T-helper 1 cell treated with Interleukin-12 subunit alpha and Interleukin-12 subunit beta and Interleukin-4 antibody, amounts not matched to agents 30 μg/mL and 1 μg/mL, for 36 hours (primary cell): ENCODE results near the gene CTBP2.

Experiments
- H3K27ac Mint-ChIP-seq: one replicate; pipeline ENCODE4 v1.8.0; 2021; ENCODE audit warnings: mild to moderate bottlenecking, mixed read lengths
- H3K27me3 Mint-ChIP-seq: one replicate; pipeline ENCODE4 v1.8.0; 2021; ENCODE audit warnings: low read depth, mixed read lengths
- H3K36me3 Mint-ChIP-seq: one replicate; pipeline ENCODE4 v1.8.0; 2021; ENCODE audit warnings: low read depth, mixed read lengths
- H3K4me1 Mint-ChIP-seq: one replicate; pipeline ENCODE4 v1.8.0; 2021; ENCODE audit warnings: low read depth, mixed read lengths
- H3K4me3 Mint-ChIP-seq: one replicate; pipeline ENCODE4 v1.8.0; 2021; ENCODE audit warnings: mild to moderate bottlenecking, moderate library complexity, mixed read lengths
- H3K9me3 Mint-ChIP-seq: one replicate; pipeline ENCODE4 v1.8.0; 2021; ENCODE audit warnings: mixed read lengths

The CTBP2 gene

GRCh38 chr10:125050383-125050782, 110.0 kb downstream of the CTBP2 start:
- H3K27ac Mint-ChIP-seq, result no peak overlapping the region
- H3K4me1 Mint-ChIP-seq, result no peaks in the 10 kb centered on the region
- H3K36me3 Mint-ChIP-seq, result no peaks in the 10 kb centered on the region
- H3K9me3 Mint-ChIP-seq, result no peaks in the 10 kb centered on the region
- no peak overlapping the region for H3K4me3 Mint-ChIP-seq
- H3K27me3 Mint-ChIP-seq, result peaks cover 3% of the 10 kb centered on the region

DNA sequence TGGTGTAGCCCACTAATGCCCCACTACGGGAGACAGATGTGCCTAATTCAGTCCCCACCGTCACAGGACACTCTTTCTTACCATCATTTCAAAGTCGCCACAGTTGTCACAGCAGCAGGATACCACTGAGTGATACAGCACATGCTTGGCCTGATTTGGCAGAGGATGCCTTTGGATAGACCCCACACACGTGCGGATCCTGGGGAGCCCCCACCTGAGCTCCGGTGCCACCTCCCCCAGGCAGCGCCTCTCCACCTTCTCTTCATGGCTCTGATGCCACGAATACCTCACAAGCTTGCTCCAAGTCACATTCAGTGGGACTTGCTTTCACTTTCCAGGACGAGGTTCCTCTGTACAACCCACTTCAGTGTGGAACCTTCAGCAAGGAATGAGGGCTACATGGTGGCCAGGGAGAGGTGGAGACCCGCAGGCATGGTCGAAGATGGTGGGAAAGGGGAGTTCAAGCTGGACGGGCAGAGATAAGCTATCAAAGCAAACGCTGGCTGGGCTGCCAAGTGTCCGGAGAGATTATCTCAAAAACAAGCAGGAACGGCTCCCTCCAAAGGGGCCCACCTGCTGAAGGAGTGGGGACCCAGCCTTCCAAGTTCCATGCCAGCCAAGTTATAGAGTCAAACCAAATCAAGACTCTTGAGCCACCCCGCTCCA, 111.0 kb downstream of the CTBP2 start:
- Mint-ChIP-seq H3K27me3 (peaks cover 3% of the 10 kb centered on the region), H3K4me1 (no peaks in the 10 kb centered on the region), H3K4me3 (no peak overlapping the region), H3K36me3 (no peaks in the 10 kb centered on the region), H3K9me3 (no peaks in the 10 kb centered on the region), H3K27ac (no peak overlapping the region)

DNA sequence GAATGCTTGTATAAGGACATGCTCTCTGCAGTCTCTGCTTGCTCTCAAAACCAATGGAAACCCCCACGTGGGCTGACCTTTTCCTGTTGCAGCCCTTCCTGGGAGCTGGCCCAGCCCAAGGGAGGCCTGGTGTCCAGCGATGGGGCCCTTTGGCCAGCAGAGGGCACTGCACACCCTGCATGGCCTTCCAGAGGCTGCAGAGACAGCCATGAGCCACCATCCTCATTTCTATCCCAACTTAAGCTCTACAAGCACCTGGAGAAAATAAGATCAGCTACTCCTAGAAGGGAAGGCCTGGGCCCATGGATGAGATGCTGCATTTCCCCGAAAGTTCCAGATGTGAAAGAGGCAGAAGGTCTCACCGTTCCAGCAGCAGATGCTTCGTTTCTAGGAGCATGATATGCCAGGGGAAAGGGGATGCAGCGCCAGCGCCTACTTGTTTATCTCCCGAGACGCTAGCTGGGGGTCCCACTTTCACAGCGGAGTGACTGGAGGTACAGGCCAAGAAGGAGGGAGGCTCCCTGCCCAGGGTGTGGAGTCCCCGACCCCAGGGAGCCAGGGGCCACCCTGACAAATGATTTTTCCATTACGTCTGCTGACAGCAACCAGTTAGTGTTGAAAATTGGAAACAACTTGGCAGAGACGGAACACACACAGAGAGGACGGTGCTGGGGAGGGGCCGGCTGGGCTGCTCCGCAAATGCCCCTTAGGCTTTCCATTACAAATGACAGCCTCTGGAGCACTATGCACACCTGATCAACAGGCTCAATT, 112.1 kb downstream of the CTBP2 start:
- Mint-ChIP-seq H3K36me3 (no peaks in the 10 kb centered on the region), H3K27ac (no peak overlapping the region), H3K9me3 (no peaks in the 10 kb centered on the region), H3K4me1 (no peaks in the 10 kb centered on the region), H3K27me3 (peaks cover 3% of the 10 kb centered on the region), H3K4me3 (no peak overlapping the region)

DNA sequence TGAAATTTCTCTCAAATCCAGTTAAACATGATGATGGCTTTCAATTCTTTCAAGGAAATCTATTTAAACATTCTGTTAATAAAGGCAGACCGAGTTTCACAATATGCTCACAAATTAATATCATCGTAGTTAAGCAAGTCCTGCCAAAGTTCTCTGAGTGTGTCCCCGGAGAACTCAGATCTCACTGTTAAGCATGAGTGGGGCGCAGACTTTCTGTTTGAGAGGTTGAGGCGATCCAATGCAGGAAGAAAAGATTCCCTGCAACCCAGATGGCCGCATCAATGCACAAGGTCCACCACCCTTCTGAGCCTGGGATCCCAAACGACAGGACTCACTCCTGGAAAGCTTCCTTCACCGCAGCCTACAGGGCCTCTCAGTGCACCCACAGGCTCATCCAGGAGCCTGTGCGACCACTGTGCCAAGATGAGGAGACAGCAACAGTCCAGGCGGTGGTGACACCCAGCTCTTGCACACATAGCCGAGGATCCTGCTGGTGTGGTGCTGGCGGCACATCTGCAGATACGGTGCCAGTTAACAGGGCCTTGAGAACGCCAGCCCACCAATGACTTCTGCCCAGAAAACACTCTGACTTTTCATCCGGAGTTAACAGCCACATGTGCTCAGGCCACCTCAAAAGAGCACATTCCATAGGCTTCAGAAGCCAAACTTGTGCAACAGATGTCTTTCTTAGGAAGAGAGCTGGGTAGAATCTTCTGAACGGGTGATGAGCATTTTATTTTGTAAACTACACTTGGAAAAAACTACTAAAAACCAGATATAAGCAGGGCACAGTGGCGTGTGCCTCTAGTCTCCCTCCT, 116.3 kb downstream of the CTBP2 start:
- no peaks in the 10 kb centered on the region for H3K4me1 Mint-ChIP-seq
- no peaks in the 10 kb centered on the region for H3K36me3 Mint-ChIP-seq
- peaks cover 3% of the 10 kb centered on the region for H3K27me3 Mint-ChIP-seq
- no peak overlapping the region for H3K27ac Mint-ChIP-seq
- H3K4me3 Mint-ChIP-seq, result no peak overlapping the region
- no peaks in the 10 kb centered on the region for H3K9me3 Mint-ChIP-seq

DNA sequence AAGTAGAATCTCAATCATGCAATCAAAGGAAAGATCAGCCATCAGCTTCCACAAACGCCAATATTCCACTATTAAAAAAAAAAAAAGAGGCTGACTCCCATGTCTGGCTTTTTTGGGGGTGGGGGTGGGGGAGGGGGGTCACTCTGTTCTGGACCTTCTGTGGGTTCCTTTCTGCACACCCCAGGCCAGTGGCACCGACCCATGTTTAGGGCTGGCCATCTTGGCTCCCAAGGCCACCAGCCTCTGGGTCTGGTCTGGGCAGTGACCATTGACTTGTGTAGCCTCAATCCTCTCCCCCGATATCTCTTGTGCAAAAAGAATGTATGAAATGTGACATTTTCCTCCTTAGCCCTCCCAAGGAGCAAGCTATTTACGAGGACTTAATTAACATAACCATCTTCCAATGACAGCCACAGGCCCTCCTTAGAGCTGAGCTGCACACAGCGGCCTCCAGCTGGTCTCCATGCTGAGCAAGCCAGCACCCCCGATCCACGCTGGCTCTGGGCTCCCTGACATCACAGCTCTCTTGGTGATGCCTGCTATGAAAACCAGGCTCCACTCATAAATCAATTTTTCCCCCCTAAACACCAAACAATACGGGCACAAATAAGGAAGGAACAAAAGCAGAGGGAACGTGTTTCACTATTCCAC, 118.4 kb downstream of the CTBP2 start:
- Mint-ChIP-seq H3K9me3 (no peaks in the 10 kb centered on the region), H3K27ac (no peak overlapping the region), H3K4me1 (no peaks in the 10 kb centered on the region), H3K27me3 (no peaks in the 10 kb centered on the region), H3K36me3 (no peaks in the 10 kb centered on the region), H3K4me3 (no peak overlapping the region)

- H3K27ac Mint-ChIP-seq, result no peak overlapping the region
- no peaks in the 10 kb centered on the region for H3K9me3 Mint-ChIP-seq
- no peak overlapping the region for H3K4me3 Mint-ChIP-seq
- H3K27me3 Mint-ChIP-seq, result peaks cover 11% of the 10 kb centered on the region
- H3K4me1 Mint-ChIP-seq, result no peaks in the 10 kb centered on the region
- H3K36me3 Mint-ChIP-seq, result no peaks in the 10 kb centered on the region
Measured at GRCh38 chr10:125039354-125039769, 121.0 kb downstream of the CTBP2 start.

DNA sequence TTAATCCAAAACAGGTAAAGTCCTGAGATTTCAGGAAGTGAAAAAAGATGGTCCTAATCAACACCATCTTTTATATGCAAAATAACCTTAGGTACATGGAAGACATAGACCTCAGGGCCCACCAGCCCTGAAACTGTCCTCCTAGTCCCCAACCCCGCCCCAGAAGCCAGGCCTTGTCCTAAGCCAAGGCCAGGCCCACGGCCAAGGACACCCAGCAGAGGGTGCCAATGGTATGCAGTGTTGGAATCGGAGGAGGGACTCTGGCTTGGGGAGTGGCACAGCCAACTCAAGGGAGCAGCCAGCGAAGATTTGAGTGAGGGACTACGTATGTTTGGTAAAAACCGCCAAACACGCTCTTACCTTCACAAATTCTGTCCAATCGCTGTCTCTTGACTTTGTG, 121.7 kb downstream of the CTBP2 start:
- no peaks in the 10 kb centered on the region for H3K4me1 Mint-ChIP-seq
- H3K27ac Mint-ChIP-seq, result no peak overlapping the region
- H3K9me3 Mint-ChIP-seq, result no peaks in the 10 kb centered on the region
- peaks cover 11% of the 10 kb centered on the region for H3K27me3 Mint-ChIP-seq
- H3K4me3 Mint-ChIP-seq, result no peak overlapping the region
- no peaks in the 10 kb centered on the region for H3K36me3 Mint-ChIP-seq

- no peak overlapping the region for H3K4me3 Mint-ChIP-seq
- H3K27me3 Mint-ChIP-seq, result peaks cover 11% of the 10 kb centered on the region
- no peaks in the 10 kb centered on the region for H3K9me3 Mint-ChIP-seq
- no peaks in the 10 kb centered on the region for H3K36me3 Mint-ChIP-seq
- no peak overlapping the region for H3K27ac Mint-ChIP-seq
- H3K4me1 Mint-ChIP-seq, result no peaks in the 10 kb centered on the region
Measured at GRCh38 chr10:125037145-125037877, 123.1 kb downstream of the CTBP2 start.

- peaks cover 11% of the 10 kb centered on the region for H3K27me3 Mint-ChIP-seq
- no peaks in the 10 kb centered on the region for H3K36me3 Mint-ChIP-seq
- no peak overlapping the region for H3K27ac Mint-ChIP-seq
- no peaks in the 10 kb centered on the region for H3K4me1 Mint-ChIP-seq
- H3K4me3 Mint-ChIP-seq, result no peak overlapping the region
- H3K9me3 Mint-ChIP-seq, result no peaks in the 10 kb centered on the region
Measured at GRCh38 chr10:125035588-125036295, 124.6 kb downstream of the CTBP2 start.

DNA sequence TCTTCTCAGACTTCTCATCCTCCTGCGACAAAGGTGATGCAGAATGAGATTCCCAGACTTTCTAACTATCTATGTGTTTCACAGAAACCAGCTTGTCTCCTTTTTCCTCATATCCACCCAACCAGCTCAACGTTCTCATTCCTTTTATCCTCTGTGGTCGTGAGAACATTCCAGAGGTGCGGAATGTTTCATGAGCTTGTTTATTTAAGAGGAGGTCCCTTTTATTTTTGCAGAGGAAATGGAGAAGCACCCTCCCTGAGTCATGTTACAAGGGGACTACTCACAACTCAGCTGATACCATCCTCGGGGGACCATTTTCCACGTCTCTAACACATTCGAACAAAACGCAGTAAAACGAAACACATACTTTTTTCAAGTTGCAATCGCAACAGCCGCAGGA, 125.2 kb downstream of the CTBP2 start:
- peaks cover 11% of the 10 kb centered on the region for H3K27me3 Mint-ChIP-seq
- no peak overlapping the region for H3K27ac Mint-ChIP-seq
- no peak overlapping the region for H3K4me3 Mint-ChIP-seq
- H3K4me1 Mint-ChIP-seq, result no peaks in the 10 kb centered on the region
- H3K9me3 Mint-ChIP-seq, result no peaks in the 10 kb centered on the region
- no peaks in the 10 kb centered on the region for H3K36me3 Mint-ChIP-seq

- H3K27ac Mint-ChIP-seq, result no peak overlapping the region
- H3K4me3 Mint-ChIP-seq, result no peak overlapping the region
- no peaks in the 10 kb centered on the region for H3K9me3 Mint-ChIP-seq
- H3K36me3 Mint-ChIP-seq, result no peaks in the 10 kb centered on the region
- H3K27me3 Mint-ChIP-seq, result peaks cover 11% of the 10 kb centered on the region
- H3K4me1 Mint-ChIP-seq, result no peaks in the 10 kb centered on the region
Measured at GRCh38 chr10:125034675-125035074, 125.7 kb downstream of the CTBP2 start.

DNA sequence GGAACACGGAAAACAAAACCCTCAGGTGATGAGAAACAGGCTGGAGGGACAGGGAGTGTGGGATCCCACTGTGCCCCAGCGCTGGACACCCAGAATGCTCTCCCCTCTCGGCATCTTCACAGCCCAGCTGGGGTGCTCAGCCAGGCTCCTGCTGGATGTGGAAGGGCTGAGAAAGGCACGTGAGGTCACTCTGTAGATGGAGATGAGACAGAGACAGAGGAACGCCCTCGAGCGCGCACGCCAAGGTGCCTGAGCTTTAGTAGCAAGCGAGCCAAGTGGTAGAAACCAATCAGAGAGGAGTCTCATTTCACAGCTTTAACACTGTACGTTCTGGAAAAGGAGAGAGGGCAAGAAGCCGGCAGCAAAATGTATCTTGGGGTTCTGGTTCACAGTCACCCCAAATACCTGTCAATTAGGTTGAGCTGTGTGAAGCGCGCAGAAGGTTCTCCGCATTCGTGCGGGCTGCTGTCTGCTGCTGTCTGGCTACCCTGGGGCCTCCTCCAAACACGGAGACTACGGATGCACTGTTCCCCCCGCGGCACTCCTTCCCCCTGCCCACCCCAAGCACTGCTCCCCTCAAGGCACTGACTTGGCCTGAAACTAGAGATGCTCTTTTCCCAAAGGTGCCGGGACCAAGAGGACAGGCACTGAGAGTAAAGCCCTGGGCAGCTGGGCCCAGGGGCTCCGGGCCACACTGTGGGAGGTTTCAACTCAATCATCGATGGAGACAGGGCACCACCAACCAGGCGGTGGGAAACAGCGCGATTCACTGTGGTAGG, 127.0 kb downstream of the CTBP2 start:
- Mint-ChIP-seq H3K9me3 (no peaks in the 10 kb centered on the region), H3K4me3 (no peak overlapping the region), H3K27me3 (peaks cover 11% of the 10 kb centered on the region), H3K27ac (no peak overlapping the region), H3K36me3 (no peaks in the 10 kb centered on the region), H3K4me1 (no peaks in the 10 kb centered on the region)

DNA sequence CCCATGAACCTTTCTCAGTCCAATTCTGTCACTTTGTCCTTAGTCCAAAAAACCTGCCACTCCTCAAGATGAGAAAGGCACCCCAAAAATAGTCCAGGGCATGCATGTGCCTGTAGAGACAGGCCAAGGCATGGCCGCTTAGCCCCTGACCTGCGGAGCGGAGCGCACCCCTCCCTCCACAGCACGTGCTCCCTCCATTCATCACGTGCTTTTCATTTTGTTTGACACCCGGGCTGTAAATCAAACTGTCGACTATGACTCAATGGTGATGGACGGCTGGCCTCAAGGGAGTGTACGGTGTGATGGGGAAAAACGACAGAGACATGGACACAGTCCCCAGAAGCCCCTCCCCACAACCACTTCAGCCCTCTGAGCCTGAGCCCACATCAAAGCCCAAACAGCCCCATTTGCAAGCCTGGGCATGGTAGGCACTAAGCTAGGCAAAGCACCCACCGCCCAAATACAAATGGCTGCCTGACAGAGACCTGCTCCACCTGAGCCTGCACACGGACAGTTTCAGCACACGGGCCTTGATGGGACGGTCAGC, 127.8 kb downstream of the CTBP2 start:
- Mint-ChIP-seq H3K27me3 (peaks cover 11% of the 10 kb centered on the region), H3K4me3 (no peak overlapping the region), H3K27ac (no peak overlapping the region), H3K36me3 (no peaks in the 10 kb centered on the region), H3K4me1 (no peaks in the 10 kb centered on the region), H3K9me3 (no peaks in the 10 kb centered on the region)
